NCI-H2107 treated with DMSO at 0.1 percent for 48 hours (cell line): Measurements from ENCODE around the gene APOO.
"Not testable (repeated sequence)": the region's sequence is repeated elsewhere in the genome, so short reads cannot be mapped to it uniquely, and the experiment has no call there.

Experiments used
- DNase-seq: peaks from one replicate; lab custom pipeline; 2025; ENCODE audit not compliant: unreplicated experiment; lab: John Stamatoyannopoulos, UW

Gene APOO

GRCh38 chrX:23861952-23862351, 45.8 kb downstream of the APOO start:
- DNase-seq: not testable (repeated sequence)

- no peak for DNase-seq
These were observed 46.4 kb downstream of the APOO start for GRCh38 chrX:23861215-23861896.

- DNase-seq: not testable (repeated sequence)
These were observed 48.5 kb downstream of the APOO start for GRCh38 chrX:23859238-23859637.

- no peak for DNase-seq
These were observed 49.8 kb downstream of the APOO start for GRCh38 chrX:23857935-23858334.

GRCh38 chrX:23857363-23857762, 50.4 kb downstream of the APOO start:
- no peak for DNase-seq

- no peak for DNase-seq
These were observed 52.2 kb downstream of the APOO start for GRCh38 chrX:23855569-23855968.

GRCh38 chrX:23854945-23855344, 52.8 kb downstream of the APOO start:
- no peak for DNase-seq

GRCh38 chrX:23854122-23854521, 53.6 kb downstream of the APOO start:
- DNase-seq: no peak

- no peak for DNase-seq
These were observed 56.2 kb downstream of the APOO start for GRCh38 chrX:23851544-23851943.

GRCh38 chrX:23849241-23849640, 58.5 kb downstream of the APOO start:
- DNase-seq: no peak

GRCh38 chrX:23845351-23845817, 62.4 kb downstream of the APOO start:
- no peak for DNase-seq

GRCh38 chrX:23844502-23845138, 63.1 kb downstream of the APOO start:
- no peak for DNase-seq

GRCh38 chrX:23841847-23842522, 65.8 kb downstream of the APOO start:
- DNase-seq: no peak

GRCh38 chrX:23840674-23841073, 67.1 kb downstream of the APOO start:
- DNase-seq: peak; percentile 66

- DNase-seq: no peak
These were observed 68.8 kb downstream of the APOO start for GRCh38 chrX:23838953-23839352.

- no peak for DNase-seq
These were observed 75.0 kb downstream of the APOO start for GRCh38 chrX:23832721-23833120.

- DNase-seq: no peak
These were observed 78.9 kb downstream of the APOO start for GRCh38 chrX:23828881-23829280.

- DNase-seq: no peak
These were observed 81.1 kb downstream of the APOO start for GRCh38 chrX:23826653-23827052.

GRCh38 chrX:23826216-23826615, 81.5 kb downstream of the APOO start:
- DNase-seq: no peak

- no peak for DNase-seq
These were observed 82.1 kb downstream of the APOO start for GRCh38 chrX:23825675-23826074.

- no peak for DNase-seq
These were observed 84.9 kb downstream of the APOO start for GRCh38 chrX:23822841-23823240.

- DNase-seq: peak; percentile 53
These were observed 85.3 kb downstream of the APOO start for GRCh38 chrX:23822397-23822796.
